Measurements from ENCODE around the gene LSR.

LSR gene

GRCh38 chr19:35302446-35302845, 53.6 kb downstream of the LSR start:
- no peak for DNase-seq (ENCODE audit: low spot score)

GRCh38 chr19:35303357-35303915, 54.6 kb downstream of the LSR start:
- DNase-seq (ENCODE audit: low spot score): no peak

- no peak for DNase-seq (ENCODE audit: low spot score)
Observed at GRCh38 chr19:35304036-35304435, 55.2 kb downstream of the LSR start.

- DNase-seq (ENCODE audit: low spot score): no peak
Observed at GRCh38 chr19:35305181-35305580, 56.4 kb downstream of the LSR start.

GRCh38 chr19:35306473-35307246, 57.9 kb downstream of the LSR start:
- peak; percentile 67 for DNase-seq (ENCODE audit: low spot score)

- no peak for DNase-seq (ENCODE audit: low spot score)
Observed at GRCh38 chr19:35307931-35308330, 59.1 kb downstream of the LSR start.

GRCh38 chr19:35308910-35309309, 60.1 kb downstream of the LSR start:
- DNase-seq (ENCODE audit: low spot score): no peak

GRCh38 chr19:35309481-35310279, 60.9 kb downstream of the LSR start:
- no peak for DNase-seq (ENCODE audit: low spot score)

GRCh38 chr19:35310331-35310730, 61.5 kb downstream of the LSR start:
- no peak for DNase-seq (ENCODE audit: low spot score)

GRCh38 chr19:35310811-35311465, 62.1 kb downstream of the LSR start:
- DNase-seq (ENCODE audit: low spot score): no peak

GRCh38 chr19:35311901-35312665, 63.3 kb downstream of the LSR start:
- no peak for DNase-seq (ENCODE audit: low spot score)

- DNase-seq (ENCODE audit: low spot score): no peak
Observed at GRCh38 chr19:35313587-35313986, 64.8 kb downstream of the LSR start.

GRCh38 chr19:35314031-35314430, 65.2 kb downstream of the LSR start:
- DNase-seq (ENCODE audit: low spot score): no peak

- DNase-seq (ENCODE audit: low spot score): no peak
Observed at GRCh38 chr19:35314858-35315470, 66.2 kb downstream of the LSR start.

GRCh38 chr19:35315883-35316282, 67.1 kb downstream of the LSR start:
- no peak for DNase-seq (ENCODE audit: low spot score)

GRCh38 chr19:35316560-35316959, 67.8 kb downstream of the LSR start:
- DNase-seq (ENCODE audit: low spot score): no peak

All from HuH-7.5 (cell line).